Endothelial cell of hepatic sinusoid (primary cell): ENCODE measurements around the gene ARHGDIA.
"Not testable (repeated sequence)": the region's sequence is repeated elsewhere in the genome, so short reads cannot be mapped to it uniquely, and the experiment has no call there.

ENCODE experiments used
- in situ Hi-C: cut with HindIII; loops from 2 replicates; pipeline ENCODE4 v1.10.0; 2017; ENCODE audit warnings: low sequenced_read_pairs

Gene ARHGDIA

DNA sequence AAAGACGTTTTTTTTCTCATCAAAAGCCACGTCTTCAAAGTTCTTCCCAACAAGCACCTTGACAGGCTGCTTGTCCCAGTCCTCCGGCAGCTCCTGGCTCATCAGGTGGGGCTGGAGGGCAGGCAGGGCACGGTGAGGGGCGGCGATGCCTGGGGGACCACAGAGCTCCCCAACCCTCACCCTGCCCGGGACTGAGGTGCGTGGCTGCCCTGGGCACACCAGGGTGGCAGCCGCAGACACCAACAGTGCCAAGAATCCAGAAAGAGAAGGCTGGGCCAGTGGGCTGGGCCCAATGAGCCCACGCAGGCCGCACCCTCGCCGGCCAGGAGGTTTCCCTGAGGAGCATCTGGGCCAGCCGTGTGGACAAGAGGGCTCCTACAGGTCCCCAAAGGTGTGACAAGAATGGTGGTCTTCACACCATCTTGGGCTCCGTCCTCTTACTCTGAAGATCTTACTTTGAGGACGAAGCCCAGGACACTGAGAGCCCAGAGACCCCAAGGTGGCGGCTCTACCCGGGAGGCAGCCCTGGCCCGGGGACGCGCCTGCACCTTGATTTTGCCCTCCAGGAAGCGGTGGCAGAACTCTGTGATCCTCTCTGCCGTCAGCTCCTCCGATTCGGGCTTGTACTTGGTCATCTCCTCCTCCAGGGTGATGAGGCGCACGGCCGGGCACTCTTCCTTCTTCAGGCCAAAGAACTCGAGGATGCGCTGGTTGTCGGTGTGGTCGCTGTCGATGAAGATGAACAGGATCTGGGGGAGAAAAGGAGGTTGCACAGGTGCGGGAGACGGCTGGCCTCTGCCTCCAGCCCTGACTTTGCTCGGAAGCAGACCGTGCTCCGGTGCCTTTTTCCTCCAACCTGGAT lies 25.0 kb downstream of the ARHGDIA start:
- in situ Hi-C loops, result no loop called here

DNA sequence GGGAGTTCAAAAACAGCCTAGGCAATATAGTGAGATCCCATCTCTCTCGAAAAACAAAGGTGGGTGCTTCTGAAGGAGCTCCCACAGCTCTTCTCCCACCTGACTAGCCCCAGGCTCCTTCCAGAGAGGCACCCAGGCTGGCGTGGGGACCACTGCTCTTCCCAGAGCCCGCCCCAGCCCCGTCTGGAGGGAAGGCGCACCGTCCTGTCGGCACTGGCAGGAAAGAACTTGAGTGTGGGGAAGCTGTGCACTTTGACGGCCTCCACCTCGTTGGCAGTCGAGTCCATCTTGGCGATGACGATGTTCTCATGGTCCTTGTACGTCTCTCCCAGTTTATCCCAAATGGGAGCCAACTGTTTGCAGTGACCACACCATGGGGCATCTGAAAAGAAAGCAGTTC lies 25.8 kb downstream of the ARHGDIA start:
- in situ Hi-C loops, result no loop called here

DNA sequence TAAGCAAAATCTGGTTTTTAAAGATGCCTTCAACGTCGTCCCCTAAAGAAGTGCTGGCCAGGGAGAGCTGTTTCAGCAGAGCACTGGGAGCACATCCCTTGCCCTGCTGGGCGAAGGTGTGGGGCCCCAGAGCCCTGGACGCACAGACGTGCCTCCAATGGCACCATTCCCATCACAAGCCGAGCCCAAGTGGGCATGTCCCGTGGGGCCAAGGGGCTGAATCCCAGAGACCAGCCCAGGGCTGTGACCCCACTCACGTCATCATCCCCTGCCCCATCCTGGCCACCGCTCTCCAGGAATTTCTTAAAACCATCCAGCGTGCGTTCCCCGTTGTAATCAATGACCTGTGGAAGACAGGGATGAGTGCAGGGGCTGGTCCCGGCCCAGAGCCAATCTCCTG lies 26.2 kb downstream of the ARHGDIA start:
- in situ Hi-C loops, result no loop called here

DNA sequence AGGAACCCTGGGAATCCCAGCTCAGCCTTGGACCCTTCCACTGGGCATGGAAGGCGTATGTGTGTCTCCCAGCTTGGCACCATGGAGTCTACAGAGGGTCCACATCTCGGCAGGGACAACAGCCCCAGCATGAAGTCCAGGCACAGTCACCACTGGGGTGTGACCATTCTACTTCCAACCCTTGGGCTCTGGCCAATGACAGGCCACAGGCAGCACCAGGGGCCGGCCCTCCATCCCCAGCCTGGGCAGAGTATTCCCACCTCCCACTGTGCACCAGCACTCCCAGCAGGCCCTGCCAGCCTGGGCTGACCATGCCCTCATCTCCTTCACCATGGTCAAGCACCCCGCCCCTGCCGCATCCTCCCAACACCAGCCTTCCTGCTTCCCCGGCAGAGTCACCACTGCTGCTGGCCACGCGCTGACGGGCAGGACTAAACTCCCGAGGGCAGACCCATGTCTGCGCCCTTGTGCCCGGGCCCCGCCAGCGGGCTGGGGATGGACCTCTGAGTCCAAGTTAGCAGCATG lies 26.7 kb downstream of the ARHGDIA start:
- in situ Hi-C loops, result no loop called here

DNA sequence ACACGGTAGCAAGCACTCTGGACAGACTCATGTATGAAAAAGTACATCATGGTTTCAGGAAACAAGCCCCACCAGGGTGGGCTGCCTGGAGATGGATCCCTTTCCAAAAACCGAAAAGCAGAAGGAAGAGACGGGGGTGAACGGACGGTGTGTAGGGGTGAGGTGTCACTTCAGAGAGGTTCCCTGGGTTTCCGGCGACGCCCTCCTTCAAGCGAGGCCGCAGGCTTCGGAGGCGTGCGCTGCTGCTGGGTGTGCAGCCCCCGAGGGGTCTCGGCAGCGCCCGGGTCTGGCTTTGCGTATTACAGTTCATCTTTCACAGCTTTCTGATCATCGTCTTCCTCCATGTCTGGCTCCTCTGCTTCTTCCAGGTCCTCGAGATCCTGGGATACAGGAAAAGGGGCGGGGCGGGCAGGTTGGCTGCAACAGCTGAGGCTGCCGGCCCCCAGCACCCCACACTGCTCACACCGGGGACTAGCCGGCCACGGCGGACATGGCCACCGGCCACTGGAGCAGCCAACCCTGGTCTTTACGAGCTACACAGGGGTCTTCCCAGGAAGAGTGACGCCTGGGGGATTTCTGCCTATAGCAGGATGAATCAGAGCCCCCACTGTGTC lies 27.3 kb downstream of the ARHGDIA start:
- in situ Hi-C loops, result no loop called here

DNA sequence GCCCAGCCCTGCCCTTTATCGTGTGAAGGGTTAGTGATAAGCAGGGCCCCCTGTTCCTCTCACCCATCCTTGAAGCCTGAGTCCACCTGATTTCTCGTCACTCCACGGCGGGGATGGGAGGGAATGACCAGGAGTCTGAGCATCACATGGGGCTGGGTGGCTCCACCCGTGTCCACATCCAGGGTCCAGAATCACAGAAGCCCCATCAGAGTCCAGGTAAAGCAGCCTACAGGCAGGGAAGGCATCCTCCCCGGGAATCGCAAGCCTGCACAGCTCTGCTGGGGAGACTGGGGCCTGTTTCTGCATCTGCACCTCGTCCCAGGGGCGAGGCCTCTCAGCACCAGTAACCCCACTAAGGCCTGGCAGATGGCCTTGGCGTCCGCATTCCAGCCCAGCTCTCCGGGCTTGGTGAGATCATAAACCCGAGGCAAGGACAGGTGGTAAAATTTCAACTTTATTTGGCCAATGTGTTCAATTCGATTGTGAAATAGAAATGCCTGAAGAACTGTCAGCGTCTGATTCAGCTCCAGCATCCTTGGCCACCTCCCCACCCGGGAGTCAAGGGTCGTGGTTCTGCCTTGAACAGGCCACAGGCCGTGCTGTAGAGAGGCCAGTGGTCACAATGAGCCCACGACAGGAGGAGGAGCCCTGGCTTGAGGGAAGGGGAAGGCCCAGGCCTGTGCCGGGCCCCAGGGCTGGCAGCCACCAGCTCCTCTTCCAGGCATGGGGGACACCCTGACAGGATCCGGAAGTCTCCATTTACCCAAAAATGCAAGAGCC lies 28.2 kb downstream of the ARHGDIA start:
- in situ Hi-C loops, result no loop called here

DNA sequence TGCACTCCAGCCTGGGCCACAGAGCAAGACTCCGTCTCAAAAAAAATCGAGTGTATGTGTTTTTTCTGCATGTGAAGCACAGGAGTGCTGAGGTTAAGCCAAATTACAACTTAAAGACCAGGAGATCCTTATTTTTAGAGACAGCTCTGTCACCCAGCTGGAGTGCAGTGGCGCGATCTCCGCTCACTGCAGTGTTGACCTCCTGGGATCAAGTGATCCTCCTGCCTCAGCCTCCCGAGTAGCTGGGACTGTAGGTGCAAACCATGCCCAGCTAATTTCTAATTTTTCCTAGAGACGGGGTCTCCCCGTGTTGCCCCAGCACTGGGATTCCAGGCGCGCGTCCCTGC lies 28.8 kb downstream of the ARHGDIA start:
- in situ Hi-C loops, result no loop called here

DNA sequence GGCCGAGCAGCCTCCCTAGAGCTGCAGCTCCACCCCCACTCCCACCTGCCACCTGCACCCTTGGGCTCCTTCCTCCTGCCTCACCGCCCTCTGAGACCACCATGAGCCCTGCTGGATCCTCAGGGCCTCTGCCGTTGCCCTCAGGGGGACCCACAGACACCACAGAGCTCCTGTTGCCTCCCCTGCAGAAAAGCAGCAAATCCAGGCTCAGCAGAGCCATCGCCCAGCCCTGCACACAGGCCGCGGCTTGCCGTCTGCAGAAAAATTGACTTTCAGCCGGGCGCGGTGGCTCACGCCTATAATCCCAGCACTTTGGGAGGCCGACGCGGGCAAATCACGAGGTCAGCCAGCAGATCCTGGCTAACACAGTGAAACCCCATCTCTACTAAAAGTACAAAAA lies 29.3 kb downstream of the ARHGDIA start:
- in situ Hi-C loops, result no loop called here

DNA sequence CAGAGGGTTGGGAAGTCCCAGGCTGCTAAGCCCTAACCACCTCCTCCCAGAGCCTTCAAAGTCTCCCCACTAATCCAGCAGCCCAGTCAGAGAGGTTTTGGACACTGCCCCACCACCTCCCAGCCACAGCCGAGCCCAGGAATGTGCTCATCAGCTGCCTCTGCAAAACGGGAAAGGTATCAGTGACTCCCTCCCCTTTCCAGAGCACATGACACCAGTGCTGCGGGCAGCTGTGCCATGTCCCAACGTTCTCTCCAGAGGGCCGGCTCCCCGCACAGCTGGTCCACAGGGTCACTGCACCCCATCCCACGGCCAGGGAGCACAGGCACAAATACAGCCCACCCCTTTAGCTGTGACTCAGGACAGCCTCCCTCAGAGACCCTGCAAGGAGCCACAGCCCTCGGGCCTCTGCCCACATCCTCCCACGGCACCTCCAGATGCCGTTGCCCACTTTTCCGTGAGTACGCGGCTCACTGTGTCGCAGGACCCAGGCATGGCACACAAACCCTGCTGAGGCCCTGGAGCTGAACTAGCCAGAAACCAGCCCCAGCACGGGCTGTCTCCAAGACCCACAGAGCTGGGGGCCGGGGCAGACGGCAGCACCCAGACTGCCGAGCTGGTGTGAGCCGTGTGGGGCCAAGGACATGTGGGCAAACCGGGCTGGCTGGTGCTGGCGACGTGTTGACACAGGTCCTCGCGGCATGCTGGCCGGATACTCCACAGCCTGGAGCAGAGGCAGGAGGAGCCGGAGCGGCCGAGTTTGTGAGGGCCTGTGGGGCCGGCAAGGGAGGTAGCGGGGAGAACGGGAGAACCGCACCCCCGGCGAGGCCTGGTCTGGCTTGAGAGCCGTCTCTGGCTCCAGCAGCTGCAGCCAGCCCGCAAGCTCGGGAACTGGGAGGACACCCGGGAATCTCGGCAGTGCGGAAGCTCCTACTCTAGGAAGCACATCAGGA lies 30.0 kb downstream of the ARHGDIA start:
- in situ Hi-C loops, result no loop called here

DNA sequence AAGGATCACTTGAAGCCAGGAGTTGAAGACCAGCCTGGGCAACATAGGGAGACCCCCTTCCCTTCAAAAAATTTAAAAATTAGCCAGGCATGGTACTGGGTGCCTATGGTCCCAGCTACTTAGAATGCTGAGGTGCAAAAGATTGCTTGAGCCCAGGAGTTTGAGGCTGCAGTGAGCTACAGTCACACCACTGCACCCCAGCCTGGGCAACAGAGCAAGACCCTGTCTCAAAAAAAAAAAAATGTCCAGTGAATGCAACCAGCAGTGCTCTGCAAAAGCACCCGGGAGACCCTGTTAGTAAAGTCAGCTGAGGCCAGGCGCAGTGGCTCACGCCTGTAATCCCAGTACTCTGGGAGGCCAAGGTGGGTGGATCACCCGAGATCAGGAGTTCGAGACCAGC lies 31.1 kb downstream of the ARHGDIA start:
- in situ Hi-C loops, result not testable (repeated sequence)

DNA sequence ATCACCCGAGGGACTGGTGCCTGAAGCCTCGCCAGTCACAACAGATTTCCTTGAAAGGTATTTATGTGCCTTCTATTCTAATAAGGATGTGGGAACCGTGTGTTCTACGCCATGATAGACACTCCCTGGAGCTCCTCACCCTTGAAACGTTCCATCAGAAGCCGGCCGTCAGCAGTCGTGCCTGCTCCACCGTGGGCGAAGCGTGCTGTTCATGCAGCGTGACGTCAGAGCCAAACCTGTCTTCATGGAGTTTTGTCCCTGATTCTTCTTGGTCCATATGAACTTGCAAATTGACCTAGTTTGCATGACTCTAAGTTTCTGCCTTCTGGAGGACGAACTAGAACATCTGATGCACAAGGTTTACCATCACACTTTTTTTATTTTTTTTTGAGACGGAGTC lies 31.8 kb downstream of the ARHGDIA start:
- in situ Hi-C loops, result no loop called here

DNA sequence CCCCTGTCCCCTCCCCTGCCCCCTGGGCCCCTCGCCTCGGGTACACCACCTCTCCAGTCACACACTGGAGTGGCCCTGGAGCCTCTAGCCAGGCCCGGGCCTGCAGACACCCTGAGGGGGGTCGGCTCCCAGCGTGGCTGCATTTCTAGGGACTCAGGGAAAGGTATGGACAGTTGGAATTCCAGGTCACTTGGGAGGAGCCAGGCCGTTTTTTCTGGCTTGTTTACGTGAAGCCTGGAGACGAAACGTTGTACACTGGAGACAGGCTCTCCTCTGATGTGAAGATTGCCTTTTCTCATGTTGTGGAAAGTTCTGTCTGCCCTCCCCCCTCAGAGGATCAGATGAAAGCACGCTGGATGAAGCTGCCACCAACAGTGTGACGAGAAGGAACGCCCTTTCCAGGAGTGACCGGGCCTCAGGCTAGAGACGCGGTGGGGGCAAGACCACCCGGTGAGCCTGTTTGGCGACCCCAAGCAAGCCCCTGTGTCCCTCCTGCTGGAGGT lies 32.3 kb downstream of the ARHGDIA start:
- in situ Hi-C loops, result no loop called here

DNA sequence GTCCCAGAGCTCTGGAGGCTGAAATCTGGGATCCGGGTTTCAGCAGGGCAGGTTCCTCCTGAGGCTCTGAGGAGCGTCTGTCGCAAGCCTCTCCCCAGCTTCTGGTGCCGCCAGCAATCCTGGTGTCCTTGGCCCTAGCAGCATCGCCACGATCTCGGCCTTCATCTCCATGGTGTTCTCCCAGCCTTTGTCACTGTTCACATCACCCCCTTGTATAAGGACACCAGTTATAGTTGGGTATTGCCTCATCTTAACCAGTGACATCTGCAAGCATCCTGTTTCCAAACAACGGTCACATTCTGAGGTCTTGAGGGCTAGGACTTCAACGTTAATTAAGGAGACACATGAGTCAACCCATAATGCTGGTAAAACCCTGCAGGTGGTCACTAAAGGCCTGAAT lies 33.5 kb downstream of the ARHGDIA start:
- in situ Hi-C loops, result no loop called here

DNA sequence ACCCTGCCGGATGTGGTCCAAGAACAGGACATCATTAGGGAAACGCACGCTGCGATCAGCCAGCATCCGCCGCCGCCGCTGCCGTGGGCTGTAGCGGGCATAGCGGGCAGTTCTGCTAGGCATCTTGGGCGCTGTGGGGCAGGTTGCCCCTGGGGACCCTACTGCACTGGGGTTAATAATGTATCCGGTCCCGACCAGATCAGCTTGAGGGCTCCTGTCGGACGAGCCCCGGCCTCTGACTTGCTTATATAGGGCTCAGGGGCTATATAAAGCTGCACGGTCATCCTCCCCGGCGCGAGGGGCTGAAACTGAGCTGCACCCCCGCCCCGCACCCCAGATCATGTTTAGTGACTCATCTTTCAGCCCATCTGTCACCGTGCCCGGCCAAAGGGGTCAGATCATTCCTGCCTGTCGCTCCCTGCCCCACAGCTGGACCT lies 36.3 kb downstream of the ARHGDIA start, which contains the start of gene PPP1R27:
PPP1R27 (minus strand) TSS at position 220 of the 437 bp plus-strand sequence; CDS start at position 123, 97 bp downstream.
- in situ Hi-C loops, result no loop called here

DNA sequence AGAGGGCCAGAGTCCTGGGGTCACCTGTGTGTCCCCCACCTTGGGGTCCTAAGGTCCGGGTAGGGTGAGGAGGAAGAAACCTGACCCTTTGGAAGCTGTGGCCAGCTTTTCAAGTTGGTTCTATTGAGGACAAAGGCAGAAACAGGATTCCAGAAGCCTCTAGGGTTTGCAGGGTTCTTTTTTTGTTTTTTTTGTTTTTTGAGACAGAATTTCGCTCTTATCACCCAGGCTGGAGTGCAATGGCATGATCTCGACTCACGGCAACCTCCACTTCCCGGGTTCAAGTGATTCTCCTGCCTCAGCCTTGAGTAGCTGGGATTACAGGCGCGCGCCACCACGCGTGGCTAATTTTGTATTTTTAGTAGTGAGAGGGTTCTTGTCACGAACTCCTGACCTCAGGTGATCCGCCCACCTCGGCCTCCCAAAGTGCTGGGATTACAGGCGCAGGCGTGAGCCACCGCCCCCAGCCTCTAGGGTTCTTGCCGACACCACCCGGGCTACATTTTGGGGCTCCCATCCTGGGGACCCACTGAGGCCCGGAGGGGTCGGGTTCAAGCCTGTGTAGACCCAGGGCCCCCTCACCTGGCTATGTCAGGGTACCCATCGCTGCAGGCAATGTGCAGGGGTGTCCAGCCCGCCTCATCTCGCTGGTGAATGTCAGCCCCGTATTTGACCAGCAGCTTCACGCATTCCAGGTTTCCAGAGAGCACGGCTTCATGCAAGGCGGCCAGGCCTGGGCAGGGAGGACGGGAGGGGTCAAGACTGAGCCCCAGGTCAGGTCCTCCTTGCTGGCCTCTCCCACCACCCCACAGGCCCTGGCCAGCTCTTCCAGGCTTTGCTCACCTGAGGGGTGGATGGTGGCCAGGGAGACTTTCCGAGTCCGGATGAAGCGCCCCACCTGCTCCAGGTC lies 37.0 kb downstream of the ARHGDIA start:
- in situ Hi-C loops, result no loop called here

DNA sequence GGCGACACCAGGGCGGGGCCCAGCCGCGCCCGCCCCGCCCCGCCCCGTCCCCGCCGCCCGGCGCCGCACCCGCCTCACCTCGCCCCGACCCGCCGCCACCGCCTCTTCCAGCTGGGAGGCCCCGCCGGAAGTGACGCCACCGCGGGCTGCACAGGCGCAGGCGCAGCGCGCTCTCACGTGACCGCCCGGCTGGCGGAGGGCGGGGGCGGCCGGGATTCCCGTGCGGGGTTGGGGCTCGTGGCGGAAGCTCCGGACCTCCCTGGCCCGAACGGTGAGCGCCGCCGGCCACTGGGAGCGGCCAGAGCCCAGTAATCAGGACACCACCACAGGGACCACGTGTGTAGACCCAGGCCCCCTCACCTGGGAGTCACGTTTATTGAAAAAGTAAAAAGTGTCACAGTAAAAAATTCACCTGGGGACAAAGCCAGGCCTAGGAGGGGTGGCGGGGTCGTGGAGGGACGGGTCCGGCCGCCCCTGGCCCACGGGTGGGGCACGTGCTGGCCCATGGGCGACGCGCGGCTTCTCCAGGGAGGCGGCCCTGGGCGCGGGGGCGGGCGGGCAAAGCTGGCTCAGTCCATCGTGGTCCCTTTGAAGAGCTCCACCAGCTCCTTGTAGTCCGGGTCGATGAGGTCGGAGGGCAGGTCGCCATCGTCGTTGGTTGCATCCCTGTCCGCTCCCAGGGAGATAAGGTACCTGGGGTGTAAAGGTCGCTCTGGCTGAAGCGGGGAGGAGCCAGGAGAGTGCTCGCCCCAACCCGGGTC lies 37.8 kb downstream of the ARHGDIA start, which contains the start of gene MCRIP1:
MCRIP1 (minus strand) TSS at position 132 of the 761 bp plus-strand sequence. CDS start 8,785 bp downstream, outside the sequence.
- in situ Hi-C loops, result no loop called here

DNA sequence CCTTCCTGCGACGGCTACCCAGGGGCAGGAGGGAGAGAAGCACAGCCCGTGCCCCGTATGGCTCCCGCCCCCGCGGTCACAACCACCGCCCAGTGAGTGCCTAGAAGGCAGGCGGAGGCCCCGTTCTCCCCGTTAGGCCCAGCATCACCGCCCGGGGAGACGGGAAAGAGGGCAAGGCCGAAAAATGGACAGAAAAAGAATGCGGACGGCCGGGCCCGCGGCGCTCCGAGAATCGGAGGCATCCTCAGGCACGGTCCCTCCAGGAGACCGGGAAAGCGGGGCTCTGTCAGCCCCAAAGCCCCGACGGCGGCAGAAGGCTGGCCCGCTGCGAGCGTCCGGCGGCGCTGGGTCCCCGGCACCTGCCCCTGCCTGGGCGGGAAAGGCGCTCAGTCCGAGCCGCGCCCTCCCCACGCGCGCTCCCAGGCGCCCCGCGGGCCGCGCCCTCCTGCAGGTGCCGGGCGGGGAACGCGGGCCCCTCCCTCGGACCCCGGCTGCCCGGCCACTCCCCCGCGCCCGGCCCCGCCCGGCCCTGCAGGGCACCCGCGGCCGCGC lies 38.5 kb downstream of the ARHGDIA start:
- in situ Hi-C loops, result no loop called here
